Lower lobe of right lung (tissue), 2 donors: ENCODE results near the gene HEPACAM2. TPM values are rescaled to one million over a fixed set of nuclear protein-coding genes. Genes with fewer than 3 reads are reported as not detected.

Experiments
- ATAC-seq, 2 donors: fragments of 200-7000 bp; cut with Tn5 transposase; one replicate each; pipeline ENCODE4 v1.9.1; 2020 to 2022; ENCODE audit warnings: mild to moderate bottlenecking in 2 of 2, moderate library complexity in 2 of 2
- DNase-seq: peaks from one replicate; pipeline ENCODE4 v3.0.0-alpha.2; 2020
- H3K27ac ChIP-seq: fragments of 200-600 bp; one replicate; pipeline ENCODE4 v1.8.0; 2022
- H3K27me3 ChIP-seq: fragments of 200-600 bp; one replicate; pipeline ENCODE4 v1.8.0; 2022; ENCODE audit warnings: low read depth
- H3K36me3 ChIP-seq: fragments of 200-600 bp; one replicate; pipeline ENCODE4 v1.8.0; 2022; ENCODE audit warnings: mild to moderate bottlenecking
- H3K4me1 ChIP-seq: fragments of 200-600 bp; one replicate; pipeline ENCODE4 v1.8.0; 2022
- H3K4me3 ChIP-seq: fragments of 200-600 bp; one replicate; pipeline ENCODE4 v1.8.0; 2022; ENCODE audit warnings: mild to moderate bottlenecking
- H3K9me3 ChIP-seq: fragments of 200-600 bp; one replicate; pipeline ENCODE4 v1.8.0; 2022
- intact Hi-C: fragments of 100-400 bp; cut with DNase I; formaldehyde crosslinking; loops from one replicate; pipeline ENCODE4 v1.11.0; 2022
- total RNA-seq: library from RNA; stranded (reverse); fragmentation: NEBNext Ultra II Directional; extraction: Animal tissue kit (Norgen Biotek cat#: 25700); gene quantifications from one replicate; pipeline ENCODE4 v1.2.1, GENCODE V29; 2021
- TF ChIP-seq, protein P1 (sequence below): fragments of 200-600 bp; IDR thresholded peaks from one replicate; pipeline ENCODE4 v1.8.0; 2022; ENCODE audit warnings: antibody characterized with exemption, mild to moderate bottlenecking
- donor health status: DM: no; HTN: yes; CAD: no; lungs with severe emphysema.

Gene HEPACAM2
- total RNA-seq, 1 donor from 2014 or later: 0.18 TPM

GRCh38 chr7:93235541-93235940, 9.3 kb upstream of the HEPACAM2 start:
- intact Hi-C loops: no loop called here
- ATAC-seq: no peak
- TF ChIP-seq, protein P1, sequence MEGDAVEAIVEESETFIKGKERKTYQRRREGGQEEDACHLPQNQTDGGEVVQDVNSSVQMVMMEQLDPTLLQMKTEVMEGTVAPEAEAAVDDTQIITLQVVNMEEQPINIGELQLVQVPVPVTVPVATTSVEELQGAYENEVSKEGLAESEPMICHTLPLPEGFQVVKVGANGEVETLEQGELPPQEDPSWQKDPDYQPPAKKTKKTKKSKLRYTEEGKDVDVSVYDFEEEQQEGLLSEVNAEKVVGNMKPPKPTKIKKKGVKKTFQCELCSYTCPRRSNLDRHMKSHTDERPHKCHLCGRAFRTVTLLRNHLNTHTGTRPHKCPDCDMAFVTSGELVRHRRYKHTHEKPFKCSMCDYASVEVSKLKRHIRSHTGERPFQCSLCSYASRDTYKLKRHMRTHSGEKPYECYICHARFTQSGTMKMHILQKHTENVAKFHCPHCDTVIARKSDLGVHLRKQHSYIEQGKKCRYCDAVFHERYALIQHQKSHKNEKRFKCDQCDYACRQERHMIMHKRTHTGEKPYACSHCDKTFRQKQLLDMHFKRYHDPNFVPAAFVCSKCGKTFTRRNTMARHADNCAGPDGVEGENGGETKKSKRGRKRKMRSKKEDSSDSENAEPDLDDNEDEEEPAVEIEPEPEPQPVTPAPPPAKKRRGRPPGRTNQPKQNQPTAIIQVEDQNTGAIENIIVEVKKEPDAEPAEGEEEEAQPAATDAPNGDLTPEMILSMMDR: no peak
- Histone ChIP-seq H3K9me3 (no peaks in the 10 kb centered on the region), H3K36me3 (peaks cover 1% of the 10 kb centered on the region), H3K4me1 (peaks cover 15% of the 10 kb centered on the region), H3K4me3 (no peak overlapping the region), H3K27me3 (no peaks in the 10 kb centered on the region), H3K27ac (no peak overlapping the region)
- no peak for DNase-seq

GRCh38 chr7:93232673-93233018, 6.4 kb upstream of the HEPACAM2 start:
- Histone ChIP-seq H3K9me3 (no peaks in the 10 kb centered on the region), H3K4me1 (peaks cover 15% of the 10 kb centered on the region), H3K27me3 (no peaks in the 10 kb centered on the region), H3K36me3 (no peaks in the 10 kb centered on the region), H3K4me3 (peak overlapping the region; percentile 80), H3K27ac (peak overlapping the region; percentile 80)
- TF ChIP-seq, protein P1: no peak
- intact Hi-C loops: no loop called here
- ATAC-seq (peak in 1 of 2 donors; percentile 10), DNase-seq (no peak)

- intact Hi-C loops: no loop called here
- DNase-seq (peak; percentile 96), ATAC-seq (peak; percentile 100)
- H3K27ac ChIP-seq: peak within 1 kb of the TSS; percentile 80
- no peaks in the 10 kb centered on the region for H3K36me3 ChIP-seq
- TF ChIP-seq, protein P1: no peak
- H3K27me3 ChIP-seq: no peaks in the 10 kb centered on the region
- H3K4me1 ChIP-seq: peaks cover 15% of the 10 kb centered on the region
- H3K9me3 ChIP-seq: no peaks in the 10 kb centered on the region
- peak within 1 kb of the TSS; percentile 80 for H3K4me3 ChIP-seq
Observed at GRCh38 chr7:93231799-93232672, 5.8 kb upstream of the HEPACAM2 start, which contains the start of gene VPS50. Gene VPS50, plus strand, starts transcription at chr7:93232366. Its CDS starts 102 bp downstream, at chr7:93232468.

DNA sequence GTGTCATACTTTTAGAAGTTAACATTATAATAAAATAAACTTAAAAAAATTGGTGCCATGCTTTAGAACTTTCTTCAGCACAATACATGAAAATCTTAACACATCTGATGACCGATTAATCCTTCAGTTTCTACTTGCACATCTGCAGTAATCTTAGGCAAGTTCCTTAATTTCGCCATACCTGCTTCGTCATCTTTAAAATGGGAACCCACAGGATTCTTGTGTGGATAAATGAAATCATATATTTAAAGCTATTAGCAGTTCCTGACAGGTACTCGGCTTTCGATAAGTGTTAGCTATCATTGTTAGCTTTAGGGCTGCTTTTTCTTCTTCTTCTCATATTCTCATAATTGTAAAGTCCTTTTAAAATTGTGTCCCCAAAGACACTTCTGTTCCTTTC, 5.0 kb upstream of the HEPACAM2 start:
- ATAC-seq: no peak
- H3K27ac ChIP-seq: peak overlapping the region; percentile 80
- no peaks in the 10 kb centered on the region for H3K27me3 ChIP-seq
- intact Hi-C loops: no loop called here
- H3K36me3 ChIP-seq: no peaks in the 10 kb centered on the region
- H3K9me3 ChIP-seq: no peaks in the 10 kb centered on the region
- TF ChIP-seq, protein P1: no peak
- no peak for DNase-seq
- H3K4me1 ChIP-seq: peaks cover 15% of the 10 kb centered on the region
- peak overlapping the region; percentile 80 for H3K4me3 ChIP-seq

DNA sequence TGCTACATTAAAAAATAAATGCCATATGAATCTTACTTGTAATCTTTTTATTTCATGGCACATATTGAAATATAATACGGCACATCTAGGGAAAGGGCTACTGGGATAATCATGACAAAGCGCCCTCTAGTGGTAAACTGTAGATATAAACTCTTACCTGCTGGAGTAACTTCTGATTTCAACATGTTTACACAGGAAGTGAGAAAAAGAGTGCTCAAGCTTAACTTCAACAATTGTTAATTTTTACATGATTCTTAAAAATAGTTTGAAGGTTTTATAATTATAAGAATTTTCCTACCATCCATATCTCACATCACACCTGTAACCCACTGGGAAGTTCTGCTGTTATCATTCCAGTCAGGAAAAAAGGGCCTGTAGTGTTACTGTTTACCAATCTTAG, 2.0 kb upstream of the HEPACAM2 start:
- no peak overlapping the region for H3K4me3 ChIP-seq
- no peak overlapping the region for H3K27ac ChIP-seq
- TF ChIP-seq, protein P1: peak; percentile 84
- intact Hi-C loops: no loop called here
- ATAC-seq: no peak
- peaks cover 8% of the 10 kb centered on the region for H3K4me1 ChIP-seq
- no peaks in the 10 kb centered on the region for H3K27me3 ChIP-seq
- no peak for DNase-seq
- H3K9me3 ChIP-seq: no peaks in the 10 kb centered on the region
- no peaks in the 10 kb centered on the region for H3K36me3 ChIP-seq
